Measurements from ENCODE around the gene HMGXB3. TPM values are rescaled to one million over a fixed set of nuclear protein-coding genes. Genes with fewer than 3 reads are reported as not detected.

The HMGXB3 gene
- polyA plus RNA-seq, 1 donor from 2014 or later, result 66.6 TPM

DNA sequence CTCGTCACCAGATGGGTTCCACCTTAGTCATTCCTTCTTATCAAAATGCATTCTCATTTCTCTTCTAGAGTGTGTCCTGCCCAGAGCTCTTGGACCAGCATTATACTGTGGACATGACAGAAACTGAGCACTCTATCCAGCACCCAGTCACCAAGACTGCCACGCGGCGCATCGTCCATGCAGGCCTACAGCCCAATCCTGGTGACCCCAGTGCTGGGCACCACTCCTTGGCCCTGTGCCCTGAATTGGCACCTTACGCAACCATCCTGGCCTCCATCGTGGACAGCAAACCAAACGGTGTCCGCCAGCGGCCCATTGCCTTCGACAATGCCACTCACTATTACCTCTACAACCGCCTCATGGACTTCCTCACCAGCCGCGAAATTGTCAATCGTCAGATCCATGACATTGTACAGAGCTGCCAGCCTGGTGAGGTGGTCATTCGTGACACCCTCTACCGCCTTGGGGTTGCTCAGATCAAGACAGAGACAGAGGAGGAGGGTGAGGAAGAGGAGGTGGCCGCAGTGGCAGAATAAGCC is 51.2 kb downstream of the HMGXB3 start:
- no peaks in the 10 kb centered on the region for H3K36me3 ChIP-seq (ENCODE audit: insufficient read depth, low read length)
- no peak for TF ChIP-seq TAF1 (IDR thresholded peaks at IDR 0.05; ENCODE audit: low read depth)
- no peak for TF ChIP-seq SMC3 (conservative IDR thresholded peaks at IDR 0.05; ENCODE audit: poor library complexity)
- no peak for TF ChIP-seq EP300 (conservative IDR thresholded peaks at IDR 0.05; ENCODE audit: poor library complexity, severe bottlenecking)
- TF ChIP-seq, protein P1, sequence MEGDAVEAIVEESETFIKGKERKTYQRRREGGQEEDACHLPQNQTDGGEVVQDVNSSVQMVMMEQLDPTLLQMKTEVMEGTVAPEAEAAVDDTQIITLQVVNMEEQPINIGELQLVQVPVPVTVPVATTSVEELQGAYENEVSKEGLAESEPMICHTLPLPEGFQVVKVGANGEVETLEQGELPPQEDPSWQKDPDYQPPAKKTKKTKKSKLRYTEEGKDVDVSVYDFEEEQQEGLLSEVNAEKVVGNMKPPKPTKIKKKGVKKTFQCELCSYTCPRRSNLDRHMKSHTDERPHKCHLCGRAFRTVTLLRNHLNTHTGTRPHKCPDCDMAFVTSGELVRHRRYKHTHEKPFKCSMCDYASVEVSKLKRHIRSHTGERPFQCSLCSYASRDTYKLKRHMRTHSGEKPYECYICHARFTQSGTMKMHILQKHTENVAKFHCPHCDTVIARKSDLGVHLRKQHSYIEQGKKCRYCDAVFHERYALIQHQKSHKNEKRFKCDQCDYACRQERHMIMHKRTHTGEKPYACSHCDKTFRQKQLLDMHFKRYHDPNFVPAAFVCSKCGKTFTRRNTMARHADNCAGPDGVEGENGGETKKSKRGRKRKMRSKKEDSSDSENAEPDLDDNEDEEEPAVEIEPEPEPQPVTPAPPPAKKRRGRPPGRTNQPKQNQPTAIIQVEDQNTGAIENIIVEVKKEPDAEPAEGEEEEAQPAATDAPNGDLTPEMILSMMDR (IDR thresholded peaks at IDR 0.05; ENCODE audit: poor library complexity, severe bottlenecking), result no peak
- TF ChIP-seq, protein P2, sequence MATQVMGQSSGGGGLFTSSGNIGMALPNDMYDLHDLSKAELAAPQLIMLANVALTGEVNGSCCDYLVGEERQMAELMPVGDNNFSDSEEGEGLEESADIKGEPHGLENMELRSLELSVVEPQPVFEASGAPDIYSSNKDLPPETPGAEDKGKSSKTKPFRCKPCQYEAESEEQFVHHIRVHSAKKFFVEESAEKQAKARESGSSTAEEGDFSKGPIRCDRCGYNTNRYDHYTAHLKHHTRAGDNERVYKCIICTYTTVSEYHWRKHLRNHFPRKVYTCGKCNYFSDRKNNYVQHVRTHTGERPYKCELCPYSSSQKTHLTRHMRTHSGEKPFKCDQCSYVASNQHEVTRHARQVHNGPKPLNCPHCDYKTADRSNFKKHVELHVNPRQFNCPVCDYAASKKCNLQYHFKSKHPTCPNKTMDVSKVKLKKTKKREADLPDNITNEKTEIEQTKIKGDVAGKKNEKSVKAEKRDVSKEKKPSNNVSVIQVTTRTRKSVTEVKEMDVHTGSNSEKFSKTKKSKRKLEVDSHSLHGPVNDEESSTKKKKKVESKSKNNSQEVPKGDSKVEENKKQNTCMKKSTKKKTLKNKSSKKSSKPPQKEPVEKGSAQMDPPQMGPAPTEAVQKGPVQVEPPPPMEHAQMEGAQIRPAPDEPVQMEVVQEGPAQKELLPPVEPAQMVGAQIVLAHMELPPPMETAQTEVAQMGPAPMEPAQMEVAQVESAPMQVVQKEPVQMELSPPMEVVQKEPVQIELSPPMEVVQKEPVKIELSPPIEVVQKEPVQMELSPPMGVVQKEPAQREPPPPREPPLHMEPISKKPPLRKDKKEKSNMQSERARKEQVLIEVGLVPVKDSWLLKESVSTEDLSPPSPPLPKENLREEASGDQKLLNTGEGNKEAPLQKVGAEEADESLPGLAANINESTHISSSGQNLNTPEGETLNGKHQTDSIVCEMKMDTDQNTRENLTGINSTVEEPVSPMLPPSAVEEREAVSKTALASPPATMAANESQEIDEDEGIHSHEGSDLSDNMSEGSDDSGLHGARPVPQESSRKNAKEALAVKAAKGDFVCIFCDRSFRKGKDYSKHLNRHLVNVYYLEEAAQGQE (IDR thresholded peaks at IDR 0.05; ENCODE audit: borderline replicate concordance), result no peak
- no peak for TF ChIP-seq RAD21 (conservative IDR thresholded peaks at IDR 0.05)
- no peaks in the 10 kb centered on the region for H3F3A ChIP-seq (ENCODE audit: insufficient read depth, low read length, poor library complexity, severe bottlenecking)

DNA sequence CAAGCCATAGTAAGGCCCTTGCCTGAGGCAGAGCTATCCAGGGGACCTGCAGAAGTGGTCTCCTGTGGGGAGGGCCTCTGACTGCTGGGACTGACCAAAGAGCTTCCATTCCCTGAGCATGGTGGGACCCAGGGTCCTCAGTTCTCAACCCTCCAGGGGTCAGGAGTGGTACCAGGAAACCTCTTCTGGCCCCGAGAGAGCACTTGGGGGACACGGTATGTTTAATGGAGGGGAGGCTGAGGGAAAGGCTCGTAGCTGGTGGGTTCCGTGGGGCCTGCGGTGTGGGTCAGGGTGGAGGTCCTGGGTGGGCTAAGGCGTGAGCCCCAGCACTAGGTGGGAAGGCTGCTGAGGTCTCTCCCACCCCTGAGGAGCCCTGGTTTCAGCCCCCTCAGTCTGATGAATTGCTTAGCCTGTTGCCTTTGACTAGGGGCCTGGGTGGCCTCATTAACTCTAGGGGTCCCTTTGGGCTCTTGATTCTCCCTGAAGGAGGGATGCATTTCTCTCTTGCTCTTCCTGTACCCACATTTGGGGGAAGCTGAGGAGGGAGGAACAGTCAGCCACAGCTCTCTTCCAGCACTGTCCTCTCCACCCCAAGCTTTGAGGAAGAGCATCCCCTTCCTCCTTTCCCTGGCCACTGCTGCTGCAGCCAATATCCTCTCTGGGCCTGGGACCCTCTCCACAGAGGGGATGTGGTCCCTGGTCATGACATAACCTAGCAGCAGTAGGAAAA is 51.9 kb downstream of the HMGXB3 start:
- no peak overlapping the region for H3K9ac ChIP-seq (ENCODE audit: low read length)
- H2AFZ ChIP-seq (ENCODE audit: low read depth, low read length), result no peak overlapping the region
- H3K9me3 ChIP-seq (ENCODE audit: low read length), result no peaks in the 10 kb centered on the region
- no peaks in the 10 kb centered on the region for H4K20me1 ChIP-seq (ENCODE audit: insufficient read depth)
- H3K36me3 ChIP-seq (ENCODE audit: insufficient read depth, low read length), result no peaks in the 10 kb centered on the region
- no peak overlapping the region for H3K4me2 ChIP-seq (ENCODE audit: low read length)
- H3K79me2 ChIP-seq (replicated peaks; ENCODE audit: insufficient read depth, low read length), result no peaks in the 10 kb centered on the region
- no peaks in the 10 kb centered on the region for H3K9me2 ChIP-seq (ENCODE audit: insufficient read depth, low read length)
- H3K27ac ChIP-seq (ENCODE audit: low read length), result no peak overlapping the region
- H3F3A ChIP-seq (ENCODE audit: insufficient read depth, low read length, poor library complexity, severe bottlenecking), result no peaks in the 10 kb centered on the region
- TF ChIP-seq EP300 (conservative IDR thresholded peaks at IDR 0.05; ENCODE audit: poor library complexity, severe bottlenecking), result no peak
- TF ChIP-seq, protein P1 (IDR thresholded peaks at IDR 0.05; ENCODE audit: poor library complexity, severe bottlenecking), result no peak
- H3K27me3 ChIP-seq (ENCODE audit: insufficient read depth, low read depth, low read length), result no peaks in the 10 kb centered on the region
- no peak overlapping the region for H3K4me3 ChIP-seq (ENCODE audit: low read length)

More for the DNA sequence above, 51.2 kb downstream of the HMGXB3 start:
- Histone ChIP-seq H3K9ac (ENCODE audit: low read length) (no peak overlapping the region), H2AFZ (ENCODE audit: low read depth, low read length) (no peak overlapping the region), H3K4me3 (ENCODE audit: low read length) (no peak overlapping the region), H3K79me2 (replicated peaks; ENCODE audit: insufficient read depth, low read length) (no peaks in the 10 kb centered on the region), H3K27me3 (ENCODE audit: insufficient read depth, low read depth, low read length) (no peaks in the 10 kb centered on the region), H3K4me2 (ENCODE audit: low read length) (no peak overlapping the region), H3K9me3 (ENCODE audit: low read length) (no peaks in the 10 kb centered on the region), H4K20me1 (ENCODE audit: insufficient read depth) (no peaks in the 10 kb centered on the region), H3K27ac (ENCODE audit: low read length) (no peak overlapping the region), H3K9me2 (ENCODE audit: insufficient read depth, low read length) (no peaks in the 10 kb centered on the region)
